GM18909 (cell line): ENCODE measurements around the gene CPNE4.

Experiments
- ATAC-seq: cut with Tn5 transposase; IDR thresholded peaks from one replicate; pipeline ENCODE4 v1.9.1; 2021; ENCODE audit warnings: mild to moderate bottlenecking; ENCODE audit not compliant: unreplicated experiment, poor library complexity

Gene CPNE4

GRCh38 chr3:131550562-131551465 is 484.0 kb downstream of the CPNE4 start:
- ATAC-seq: no peak

GRCh38 chr3:131549340-131549739 is 485.5 kb downstream of the CPNE4 start:
- ATAC-seq: no peak

GRCh38 chr3:131547585-131547984 is 487.2 kb downstream of the CPNE4 start:
- ATAC-seq: no peak

- no peak for ATAC-seq
These were observed 488.4 kb downstream of the CPNE4 start for GRCh38 chr3:131546441-131546840.

GRCh38 chr3:131544557-131544956 is 490.3 kb downstream of the CPNE4 start:
- no peak for ATAC-seq

GRCh38 chr3:131543714-131544113 is 491.1 kb downstream of the CPNE4 start:
- no peak for ATAC-seq

GRCh38 chr3:131541288-131541687 is 493.5 kb downstream of the CPNE4 start:
- no peak for ATAC-seq

- no peak for ATAC-seq
These were observed 494.0 kb downstream of the CPNE4 start for GRCh38 chr3:131540821-131541220.

GRCh38 chr3:131540143-131540542 is 494.7 kb downstream of the CPNE4 start:
- ATAC-seq: no peak

- ATAC-seq: no peak
These were observed 495.8 kb downstream of the CPNE4 start for GRCh38 chr3:131538968-131539367.

GRCh38 chr3:131537531-131537930 is 497.3 kb downstream of the CPNE4 start:
- no peak for ATAC-seq

- ATAC-seq: no peak
These were observed 499.2 kb downstream of the CPNE4 start for GRCh38 chr3:131535596-131535995.

GRCh38 chr3:131535131-131535530 is 499.7 kb downstream of the CPNE4 start:
- ATAC-seq: no peak

GRCh38 chr3:131532645-131533044 is 502.2 kb downstream of the CPNE4 start:
- ATAC-seq: no peak

- ATAC-seq: no peak
These were observed 504.0 kb downstream of the CPNE4 start for GRCh38 chr3:131530843-131531242.

GRCh38 chr3:131530388-131530787 is 504.4 kb downstream of the CPNE4 start:
- ATAC-seq: no peak

GRCh38 chr3:131526801-131527347 is 507.9 kb downstream of the CPNE4 start:
- ATAC-seq: no peak

- no peak for ATAC-seq
These were observed 516.1 kb downstream of the CPNE4 start for GRCh38 chr3:131518680-131519079.

GRCh38 chr3:131505421-131505820 is 529.4 kb downstream of the CPNE4 start:
- ATAC-seq: no peak

- ATAC-seq: peak; percentile 9
These were observed 531.5 kb downstream of the CPNE4 start for GRCh38 chr3:131503320-131503635.

GRCh38 chr3:131502530-131503319 is 532.1 kb downstream of the CPNE4 start, which contains the start of gene MRPL3:
Gene MRPL3, minus strand, starts transcription at chr3:131502971. Its CDS starts 150 bp downstream, at chr3:131502821.
- ATAC-seq: peak; percentile 97
